Urinary bladder (tissue), 4 donors: ENCODE results near the gene SGF29. TPM values are rescaled to one million over a fixed set of nuclear protein-coding genes. Genes with fewer than 3 reads are reported as not detected.
A peak's percentile ranks its signal among the peaks of the same experiment; 100 is the strongest.
"Not testable (repeated sequence)": the region's sequence is repeated elsewhere in the genome, so short reads cannot be mapped to it uniquely, and the experiment has no call there.

Experiments used
- DNase-seq: peaks from one replicate; pipeline ENCODE4 v3.0.0-alpha.2; 2015; ENCODE audit errors: extremely low spot score
- H3K27ac ChIP-seq: one replicate; pipeline ENCODE4 v1.5.1; 2013; ENCODE audit warnings: low read depth, mild to moderate bottlenecking, moderate library complexity
- H3K36me3 ChIP-seq: one replicate; pipeline ENCODE4 v1.6.1; 2013; ENCODE audit warnings: mild to moderate bottlenecking, moderate library complexity; ENCODE audit not compliant: insufficient read depth
- H3K4me1 ChIP-seq: one replicate; pipeline ENCODE4 v1.6.1; 2013; ENCODE audit warnings: mild to moderate bottlenecking, moderate library complexity; ENCODE audit not compliant: insufficient read depth
- H3K4me3 ChIP-seq: one replicate; pipeline ENCODE4 v1.5.1; 2013; ENCODE audit warnings: low read depth, low read length
- WGBS: extraction: QIAGEN DNeasy Blood & Tissue Kit; methylation state at CpG from one replicate; pipeline ENCODE4 v1.1.7; 2013; 5-methylcytosine and 5-hydroxymethylcytosine counted together
- polyA plus RNA-seq: library from polyadenylated mRNA; stranded (reverse); fragments of 200-250 nt; gene quantifications from one replicate; pipeline ENCODE4 v1.2.3, GENCODE V29; 2013
- total RNA-seq: library from RNA; depleted of rRNA; stranded (reverse); fragments of >200 nt; gene quantifications from one replicate; pipeline ENCODE4 v1.2.3, GENCODE V29; 2014
- donor health status: healthy with polysubstance abuse.
- donor health status: healthy.

The SGF29 gene
- total and polyA plus RNA-seq, 2 donors = 13.9 to 42.7 TPM

GRCh38 chr16:28543072-28543471 lies 10.6 kb upstream of the SGF29 start:
- no peak overlapping the region for H3K4me3 ChIP-seq
- H3K36me3 ChIP-seq = no peaks in the 10 kb centered on the region
- 63% methylated on average over 7 of the region's 7 CpGs for WGBS
- no peaks in the 10 kb centered on the region for H3K4me1 ChIP-seq
- peak; percentile 36 for DNase-seq
- no peak overlapping the region for H3K27ac ChIP-seq

- Histone ChIP-seq H3K27ac (no peak overlapping the region), H3K4me3 (no peak overlapping the region), H3K36me3 (no peaks in the 10 kb centered on the region), H3K4me1 (no peaks in the 10 kb centered on the region)
- 85% methylated on average over 3 of the region's 3 CpGs for WGBS
- DNase-seq = no peak
These were observed 8.7 kb upstream of the SGF29 start for GRCh38 chr16:28544998-28545397.

- H3K27ac ChIP-seq, H3K36me3 ChIP-seq, H3K4me3 ChIP-seq, DNase-seq, H3K4me1 ChIP-seq: not testable (repeated sequence)
- 87% methylated on average over 7 of the region's 7 CpGs for WGBS
These were observed 7.8 kb upstream of the SGF29 start for GRCh38 chr16:28545964-28546363.

- no peak overlapping the region for H3K27ac ChIP-seq
- no peaks in the 10 kb centered on the region for H3K36me3 ChIP-seq
- no peak for DNase-seq
- no peaks in the 10 kb centered on the region for H3K4me1 ChIP-seq
- WGBS = 84% methylated on average over 7 of the region's 7 CpGs
- no peak overlapping the region for H3K4me3 ChIP-seq
These were observed 7.1 kb upstream of the SGF29 start for GRCh38 chr16:28546626-28547025.

GRCh38 chr16:28548306-28548802 lies 5.4 kb upstream of the SGF29 start:
- Histone ChIP-seq H3K27ac (no peak overlapping the region), H3K36me3 (no peaks in the 10 kb centered on the region), H3K4me3 (no peak overlapping the region), H3K4me1 (no peaks in the 10 kb centered on the region)
- WGBS = 79% methylated on average over 14 of the region's 14 CpGs
- DNase-seq = no peak

- Histone ChIP-seq H3K4me3 (no peak overlapping the region), H3K36me3 (no peaks in the 10 kb centered on the region), H3K27ac (no peak overlapping the region), H3K4me1 (no peaks in the 10 kb centered on the region)
- no peak for DNase-seq
- 46% methylated on average over 11 of the region's 11 CpGs for WGBS
These were observed 4.3 kb upstream of the SGF29 start for GRCh38 chr16:28549301-28549899.

- Histone ChIP-seq H3K27ac (no peak overlapping the region), H3K4me3 (peak overlapping the region; percentile 42), H3K36me3 (no peaks in the 10 kb centered on the region), H3K4me1 (peaks cover 3% of the 10 kb centered on the region)
- 85% methylated on average over 15 of the region's 15 CpGs for WGBS
- DNase-seq = no peak
These were observed 1.1 kb downstream of the SGF29 start for GRCh38 chr16:28554634-28555423.

GRCh38 chr16:28555561-28555960 lies 1.8 kb downstream of the SGF29 start:
- DNase-seq = no peak
- no peak overlapping the region for H3K27ac ChIP-seq
- H3K4me1 ChIP-seq = peaks cover 3% of the 10 kb centered on the region
- no peak overlapping the region for H3K4me3 ChIP-seq
- H3K36me3 ChIP-seq = no peaks in the 10 kb centered on the region
- 82% methylated on average over 2 of the region's 2 CpGs for WGBS

GRCh38 chr16:28556914-28557320 lies 3.2 kb downstream of the SGF29 start:
- Histone ChIP-seq H3K4me1 (peaks cover 3% of the 10 kb centered on the region), H3K27ac (no peak overlapping the region), H3K36me3 (no peaks in the 10 kb centered on the region), H3K4me3 (no peak overlapping the region)
- WGBS = 77% methylated on average over 2 of the region's 2 CpGs
- no peak for DNase-seq

GRCh38 chr16:28558456-28558855 lies 4.7 kb downstream of the SGF29 start:
- Histone ChIP-seq H3K36me3 (no peaks in the 10 kb centered on the region), H3K4me1 (peaks cover 3% of the 10 kb centered on the region), H3K27ac (no peak overlapping the region), H3K4me3 (no peak overlapping the region)
- no peak for DNase-seq
- WGBS = 67% methylated on average over 3 of the region's 3 CpGs

GRCh38 chr16:28561557-28562187 lies 8.0 kb downstream of the SGF29 start:
- Histone ChIP-seq H3K4me1 (peaks cover 3% of the 10 kb centered on the region), H3K4me3 (no peak overlapping the region), H3K36me3 (no peaks in the 10 kb centered on the region), H3K27ac (no peak overlapping the region)
- WGBS = 34% methylated on average over 7 of the region's 7 CpGs
- DNase-seq = no peak

GRCh38 chr16:28562199-28562598 lies 8.5 kb downstream of the SGF29 start:
- Histone ChIP-seq H3K4me3 (no peak overlapping the region), H3K27ac (no peak overlapping the region), H3K4me1 (no peaks in the 10 kb centered on the region), H3K36me3 (no peaks in the 10 kb centered on the region)
- 86% methylated on average over 4 of the region's 4 CpGs for WGBS
- DNase-seq = no peak

GRCh38 chr16:28563218-28563617 lies 9.5 kb downstream of the SGF29 start:
- no peak overlapping the region for H3K4me3 ChIP-seq

More at GRCh38 chr16:28563218-28563617, 9.5 kb downstream of the SGF29 start:
- no peak overlapping the region for H3K27ac ChIP-seq
- WGBS = 88% methylated on average over 6 of the region's 6 CpGs
- H3K4me1 ChIP-seq = no peaks in the 10 kb centered on the region
- DNase-seq = no peak
- no peaks in the 10 kb centered on the region for H3K36me3 ChIP-seq
